Neural crest cell (in vitro differentiated cells): Measurements from ENCODE around the gene MS4A4A. TPM values are rescaled to one million over a fixed set of nuclear protein-coding genes. Genes with fewer than 3 reads are reported as not detected.

ENCODE experiments used
- DNase-seq: peaks from one replicate; pipeline ENCODE4 v3.0.0; 2021; ENCODE audit warnings: low read depth, mixed read lengths, low spot score
- H3K27ac Mint-ChIP-seq: one replicate; pipeline ENCODE4 v1.8.0; 2021; ENCODE audit warnings: mild to moderate bottlenecking, mixed read lengths; ENCODE audit not compliant: unreplicated experiment
- H3K27me3 Mint-ChIP-seq: 2 replicates; pipeline ENCODE4 v1.8.0; 2021; ENCODE audit warnings: low read depth, mild to moderate bottlenecking, mixed read lengths
- H3K36me3 Mint-ChIP-seq: 2 replicates; pipeline ENCODE4 v1.8.0; 2021; ENCODE audit warnings: low read depth, mild to moderate bottlenecking, mixed read lengths
- H3K4me1 Mint-ChIP-seq: 2 replicates; pipeline ENCODE4 v1.8.0; 2021; ENCODE audit warnings: mixed read lengths
- H3K4me3 Mint-ChIP-seq: one replicate; pipeline ENCODE4 v1.8.0; 2021; ENCODE audit warnings: mild to moderate bottlenecking, mixed read lengths
- H3K9me3 Mint-ChIP-seq: 2 replicates; pipeline ENCODE4 v1.8.0; 2021; ENCODE audit warnings: mixed read lengths
- total RNA-seq: library from RNA; stranded (reverse); gene quantifications from 2 replicates; pipeline ENCODE4 v1.2.1, GENCODE V29; 2021
- TF ChIP-seq, protein P1 (sequence below): fragments of 200-600 bp; sonication (generic); conservative IDR thresholded peaks from 2 replicates; pipeline ENCODE4 v1.5.0; 2021; ENCODE audit warnings: antibody characterized with exemption, mild to moderate bottlenecking

The MS4A4A gene
- total RNA-seq, 1 donor from 2014 or later = not detected

DNA sequence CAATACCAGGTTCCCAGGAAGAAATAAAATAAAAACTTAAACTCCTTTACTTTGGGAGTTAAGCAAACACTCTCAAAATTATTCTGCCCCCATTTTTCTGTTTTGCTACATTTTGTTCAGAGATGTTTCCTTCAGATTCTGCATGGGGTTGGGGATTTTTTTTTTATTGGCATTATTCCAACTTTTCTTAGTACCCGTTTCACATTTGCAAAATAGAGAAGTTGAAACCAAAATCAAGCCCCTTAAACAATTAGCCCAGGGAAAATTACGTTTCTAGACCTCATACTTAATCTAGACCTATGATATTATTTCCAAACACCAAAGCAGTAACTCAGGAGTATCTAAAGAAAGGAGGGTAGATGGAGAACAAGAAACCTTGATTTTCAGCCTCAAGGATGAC lies 77.3 kb downstream of the MS4A4A start:
- H3K36me3 Mint-ChIP-seq = no peaks in the 10 kb centered on the region
- H3K27me3 Mint-ChIP-seq = no peaks in the 10 kb centered on the region
- H3K27ac Mint-ChIP-seq = no peak overlapping the region
- H3K4me3 Mint-ChIP-seq = no peak overlapping the region
- no peak for DNase-seq
- peaks cover 3% of the 10 kb centered on the region for H3K9me3 Mint-ChIP-seq
- H3K4me1 Mint-ChIP-seq = no peaks in the 10 kb centered on the region
- TF ChIP-seq, protein P1, sequence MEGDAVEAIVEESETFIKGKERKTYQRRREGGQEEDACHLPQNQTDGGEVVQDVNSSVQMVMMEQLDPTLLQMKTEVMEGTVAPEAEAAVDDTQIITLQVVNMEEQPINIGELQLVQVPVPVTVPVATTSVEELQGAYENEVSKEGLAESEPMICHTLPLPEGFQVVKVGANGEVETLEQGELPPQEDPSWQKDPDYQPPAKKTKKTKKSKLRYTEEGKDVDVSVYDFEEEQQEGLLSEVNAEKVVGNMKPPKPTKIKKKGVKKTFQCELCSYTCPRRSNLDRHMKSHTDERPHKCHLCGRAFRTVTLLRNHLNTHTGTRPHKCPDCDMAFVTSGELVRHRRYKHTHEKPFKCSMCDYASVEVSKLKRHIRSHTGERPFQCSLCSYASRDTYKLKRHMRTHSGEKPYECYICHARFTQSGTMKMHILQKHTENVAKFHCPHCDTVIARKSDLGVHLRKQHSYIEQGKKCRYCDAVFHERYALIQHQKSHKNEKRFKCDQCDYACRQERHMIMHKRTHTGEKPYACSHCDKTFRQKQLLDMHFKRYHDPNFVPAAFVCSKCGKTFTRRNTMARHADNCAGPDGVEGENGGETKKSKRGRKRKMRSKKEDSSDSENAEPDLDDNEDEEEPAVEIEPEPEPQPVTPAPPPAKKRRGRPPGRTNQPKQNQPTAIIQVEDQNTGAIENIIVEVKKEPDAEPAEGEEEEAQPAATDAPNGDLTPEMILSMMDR = no peak

Other genes with a start within 250 kb of the MS4A4A start
- gene OOSP2, start 240.3 kb upstream of the MS4A4A start, total RNA-seq = not detected in 2 replicates
- not detected in 2 replicates for gene MS4A3, start 224.0 kb upstream of the MS4A4A start, total RNA-seq
- not detected in 2 replicates for gene MS4A2, start 192.0 kb upstream of the MS4A4A start, total RNA-seq
- gene MS4A6A, start 97.6 kb upstream of the MS4A4A start, total RNA-seq = not detected in 2 replicates
- gene MS4A4E, start 37.5 kb upstream of the MS4A4A start, total RNA-seq = 0.27 and 0.28 TPM in 2 replicates
- gene MS4A6E, start 46.6 kb downstream of the MS4A4A start, total RNA-seq = not detected in 2 replicates
- gene MS4A7, start 97.9 kb downstream of the MS4A4A start, total RNA-seq = not detected in 2 replicates
- gene MS4A14, start 115.8 kb downstream of the MS4A4A start, total RNA-seq = not detected in 2 replicates
- not detected in 2 replicates for gene MS4A5, start 148.9 kb downstream of the MS4A4A start, total RNA-seq
- not detected in 2 replicates for gene MS4A1, start 175.2 kb downstream of the MS4A4A start, total RNA-seq
- gene MS4A12, start 212.1 kb downstream of the MS4A4A start, total RNA-seq = not detected in 2 replicates
- gene MS4A13, start 234.7 kb downstream of the MS4A4A start, total RNA-seq = not detected in 2 replicates